IMR-90 (cell line): ENCODE results near the gene NOXA1. TPM values are rescaled to one million over a fixed set of nuclear protein-coding genes. Genes with fewer than 3 reads are reported as not detected.

Source experiments
- ATAC-seq: fragments of 200-7000 bp; cut with Tn5 transposase; 2 replicates; pipeline ENCODE4 v1.9.1; 2020; ENCODE audit warnings: low read depth, mild to moderate bottlenecking, moderate library complexity
- BruUV-seq: library from RNA; stranded (reverse); fragments of 400-500 nt; replicated peaks from 2 replicates; lab custom pipeline; 2021; lab: Mats Ljungman, UMichigan
- CTCF ChIA-PET: fragments of 300-600 bp; formaldehyde crosslinking; extraction: SDS; loops from one replicate; lab custom pipeline; 2021; ENCODE audit warnings: antibody characterized with exemption; lab: Yijun Ruan, JAX
- POLR2A ChIA-PET: fragments of 300-600 bp; sonication (Branson Sonifier 250); formaldehyde crosslinking; loops from one replicate; lab custom pipeline; 2022; ENCODE audit warnings: antibody characterized with exemption; ENCODE audit not compliant: unreplicated experiment; lab: Charles Lee
- DNase-seq: peaks from one replicate; pipeline ENCODE4 v3.0.0; 2013
- H2AFZ ChIP-seq: replicated peaks from 2 replicates; pipeline ENCODE3; 2013; ENCODE audit warnings: low read length, mild to moderate bottlenecking; ENCODE audit not compliant: poor library complexity
- H2AK5ac ChIP-seq: 2 replicates; pipeline ENCODE4 v1.6.1; 2013; ENCODE audit warnings: low read depth, low read length, inconsistent platforms
- H2AK9ac ChIP-seq: replicated peaks from 2 replicates; pipeline ENCODE3; 2013; ENCODE audit warnings: mild to moderate bottlenecking, low read depth, low read length, moderate library complexity; ENCODE audit not compliant: poor library complexity
- H2BK120ac ChIP-seq: 2 replicates; pipeline ENCODE4 v1.6.1; 2013; ENCODE audit warnings: low read depth, low read length, inconsistent platforms
- H2BK15ac ChIP-seq: 3 replicates; pipeline ENCODE4 v1.6.1; 2013; ENCODE audit warnings: low read depth, low read length, inconsistent platforms
- H2BK20ac ChIP-seq: 2 replicates; pipeline ENCODE4 v1.6.1; 2013; ENCODE audit warnings: low read depth, mild to moderate bottlenecking, inconsistent platforms, low read length, moderate library complexity
- H2BK5ac ChIP-seq: 2 replicates; pipeline ENCODE4 v1.6.1; 2013; ENCODE audit warnings: mild to moderate bottlenecking, low read depth, low read length, inconsistent platforms; ENCODE audit not compliant: poor library complexity, severe bottlenecking
- H3K14ac ChIP-seq: replicated peaks from 2 replicates; pipeline ENCODE4 v1.6.1; 2013; ENCODE audit warnings: low read depth, low read length, inconsistent platforms
- H3K18ac ChIP-seq: 2 replicates; pipeline ENCODE4 v1.6.1; 2013; ENCODE audit warnings: low read depth, low read length, control low read depth
- H3K23ac ChIP-seq: 2 replicates; pipeline ENCODE4 v1.6.1; 2013; ENCODE audit warnings: low read depth, low read length, inconsistent platforms
- H3K27ac ChIP-seq: 2 replicates; pipeline ENCODE4 v1.5.1; 2013; ENCODE audit warnings: mild to moderate bottlenecking, control low read depth, low read length; ENCODE audit not compliant: insufficient read depth
- H3K27me3 ChIP-seq: 2 replicates; pipeline ENCODE4 v1.6.1; 2013; ENCODE audit warnings: low read length; ENCODE audit not compliant: control insufficient read depth, insufficient read depth
- H3K36me3 ChIP-seq: 2 replicates; pipeline ENCODE4 v1.6.1; 2013; ENCODE audit warnings: low read length, mixed read lengths; ENCODE audit not compliant: control insufficient read depth, insufficient read depth
- H3K4ac ChIP-seq: 2 replicates; pipeline ENCODE4 v1.6.1; 2013; ENCODE audit warnings: low read depth, low read length, inconsistent platforms
- H3K4me1 ChIP-seq: 2 replicates; pipeline ENCODE4 v1.6.1; 2013; ENCODE audit warnings: low read length, mixed read lengths; ENCODE audit not compliant: control insufficient read depth, insufficient read depth
- H3K4me2 ChIP-seq: 2 replicates; pipeline ENCODE4 v1.6.1; 2013; ENCODE audit warnings: low read depth, mild to moderate bottlenecking, control low read depth, low read length, moderate library complexity
- H3K4me3 ChIP-seq: 2 replicates; pipeline ENCODE4 v1.5.1; 2013; ENCODE audit warnings: low read depth, mild to moderate bottlenecking, control low read depth, low read length, moderate library complexity; ENCODE audit not compliant: insufficient read depth
- H3K56ac ChIP-seq: 2 replicates; pipeline ENCODE4 v1.6.1; 2013; ENCODE audit warnings: low read length, inconsistent platforms; ENCODE audit not compliant: insufficient read depth; ENCODE audit errors: extremely low read depth
- H3K79me1 ChIP-seq, 2 experiments: 2 replicates each; pipeline ENCODE4 v1.6.1; 2013; ENCODE audit warnings: low read length in 2 of 2, inconsistent platforms in 1 of 2, low read depth in 1 of 2
- H3K9ac ChIP-seq: 2 replicates; pipeline ENCODE4 v1.6.1; 2013; ENCODE audit warnings: low read depth, low read length, control low read depth
- H3K9me1 ChIP-seq: 2 replicates; pipeline ENCODE4 v1.6.1; 2013; ENCODE audit warnings: low read length, inconsistent platforms; ENCODE audit not compliant: insufficient read depth
- H3K9me3 ChIP-seq: 2 replicates; pipeline ENCODE4 v1.6.1; 2013; ENCODE audit warnings: low read length; ENCODE audit not compliant: control insufficient read depth, insufficient read depth
- H4K20me1 ChIP-seq: 2 replicates; pipeline ENCODE4 v1.6.1; 2013; ENCODE audit warnings: low read length, inconsistent platforms; ENCODE audit not compliant: insufficient read depth
- H4K5ac ChIP-seq: 2 replicates; pipeline ENCODE4 v1.6.1; 2013; ENCODE audit warnings: mild to moderate bottlenecking, low read depth, low read length, control low read depth
- H4K8ac ChIP-seq, 2 experiments: 2 replicates each; pipeline ENCODE4 v1.6.1; 2013; ENCODE audit warnings: low read depth in 2 of 2, low read length in 2 of 2, control low read depth in 1 of 2, inconsistent platforms in 1 of 2
- H4K91ac ChIP-seq: 2 replicates; pipeline ENCODE4 v1.6.1; 2013; ENCODE audit warnings: low read depth, low read length, inconsistent platforms; ENCODE audit not compliant: insufficient read depth
- CEBPB ChIP-seq: IDR thresholded peaks from 2 replicates; pipeline ENCODE4 v1.6.1; 2012; ENCODE audit warnings: low read depth, low read length, improper control_type of control experiment
- FOS ChIP-seq: fragments of 150-350 bp; IDR thresholded peaks from 2 replicates; pipeline ENCODE4 v1.6.1; 2016; ENCODE audit warnings: low read depth, low read length
- MAFK ChIP-seq: IDR thresholded peaks from 2 replicates; pipeline ENCODE4 v1.6.1; 2012; ENCODE audit warnings: low read depth, low read length, improper control_type of control experiment
- MAZ ChIP-seq: IDR thresholded peaks from 2 replicates; pipeline ENCODE4 v1.6.1; 2012; ENCODE audit warnings: low read depth, mild to moderate bottlenecking, low read length, improper control_type of control experiment, moderate library complexity, borderline replicate concordance
- MXI1 ChIP-seq: IDR thresholded peaks from 2 replicates; pipeline ENCODE4 v1.6.1; 2012; ENCODE audit warnings: low read depth, mild to moderate bottlenecking, low read length, moderate library complexity, borderline replicate concordance
- RCOR1 ChIP-seq: IDR thresholded peaks from 2 replicates; pipeline ENCODE4 v1.6.1; 2012; ENCODE audit warnings: mild to moderate bottlenecking, low read length, improper control_type of control experiment; ENCODE audit not compliant: insufficient replicate concordance
- SMC3 ChIP-seq: fragments of 150-350 bp; IDR thresholded peaks from 2 replicates; pipeline ENCODE4 v1.6.1; 2016; ENCODE audit warnings: low read depth, mild to moderate bottlenecking, antibody characterized with exemption, low read length, moderate library complexity
- WGBS, 2 experiments: methylation state at CpG; one replicate each; pipeline versions ENCODE4 v1.1.5 to v1.1.7; 2013; ENCODE audit warnings: missing lambda C conversion rate in 2 of 2; ENCODE audit not compliant: insufficient read length in 1 of 2; ENCODE audit errors: extremely low coverage in 2 of 2; 5-methylcytosine and 5-hydroxymethylcytosine counted together
- dilution Hi-C: fragments of 300-500 bp; cut with HindIII; formaldehyde crosslinking; loops from one replicate; pipeline ENCODE4 v1.14.3; 2018; ENCODE audit warnings: low sequenced_read_pairs; ENCODE audit not compliant: unreplicated experiment
- in situ Hi-C: fragments of 300-500 bp; cut with MboI; formaldehyde crosslinking; loops from 3 replicates; pipeline ENCODE4 v1.14.3; 2019; ENCODE audit warnings: low sequenced_read_pairs, inconsistent platforms, mixed read lengths
- intact Hi-C: fragments of 100-400 bp; cut with micrococcal nuclease; formaldehyde crosslinking; loops from 2 replicates; pipeline ENCODE4 v1.10.0; 2022
- polyA plus RNA-seq, 3 experiments: library from polyadenylated mRNA; depleted of rRNA; stranded (reverse); fragments of >200 nt; gene quantifications; 2 replicates each; pipeline ENCODE4 v1.2.3, GENCODE V29; 2012; ENCODE audit warnings: low replicate concordance in 1 of 3
- total RNA-seq: library from RNA; depleted of rRNA; stranded (reverse); fragments of >200 nt; gene quantifications from 2 replicates; pipeline ENCODE4 v1.2.3, GENCODE V29; 2012
- TF ChIP-seq, protein P1 (sequence below): fragments of 150-350 bp; IDR thresholded peaks from 2 replicates; pipeline ENCODE4 v1.6.1; 2016; ENCODE audit warnings: low read depth, mild to moderate bottlenecking, low read length, moderate library complexity, borderline replicate concordance
- TF ChIP-seq, protein P2 (sequence below): fragments of 150-350 bp; IDR thresholded peaks from 2 replicates; pipeline ENCODE4 v1.6.1; 2017; ENCODE audit warnings: mild to moderate bottlenecking, antibody characterized with exemption, low read length, low read depth

The NOXA1 gene
- total and polyA plus RNA-seq, 2 of the 4 experiments (the other 2 are of a cell fraction), result 0.17 TPM; not detected in 1

DNA sequence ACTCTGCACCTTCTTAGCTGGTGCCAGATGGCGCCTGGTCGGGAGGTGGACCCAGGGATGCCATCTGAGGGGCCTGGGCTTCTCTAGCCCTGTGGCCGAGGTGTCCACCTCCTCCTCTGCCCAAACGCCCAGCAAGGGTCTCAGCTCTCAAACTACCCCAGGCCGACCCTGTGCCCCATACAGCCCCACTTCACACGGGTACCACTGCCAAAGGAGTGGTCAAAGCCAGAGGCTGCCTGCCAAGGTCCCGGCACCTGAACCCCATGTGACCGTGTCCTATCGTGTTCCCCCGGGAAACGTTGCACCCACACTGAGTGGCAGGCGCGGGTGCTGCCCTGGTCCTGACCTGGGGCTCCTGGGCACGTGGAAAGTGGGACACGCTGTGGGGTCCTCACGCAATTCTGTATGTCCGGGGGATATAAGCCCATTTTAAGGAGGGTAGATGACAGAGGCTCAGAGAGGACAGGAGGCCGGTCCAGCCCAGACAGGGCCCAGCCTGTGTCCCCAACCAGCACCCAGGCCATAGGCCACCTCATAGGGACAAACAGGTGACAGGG, 16.0 kb downstream of the NOXA1 start:
- Histone ChIP-seq H3K27me3 (peaks cover 3% of the 10 kb centered on the region; the same call in 1 of the 2 replicates), H3K18ac (no peak overlapping the region), H2BK5ac (no peak overlapping the region), H3K79me1 (no peaks in the 10 kb centered on the region), H4K8ac (no peak overlapping the region), H3K27ac (no peak overlapping the region), H2BK20ac (no peak overlapping the region), H2BK15ac (no peak overlapping the region), H2AFZ (no peak overlapping the region), H3K9ac (no peak overlapping the region), H2AK9ac (no peak overlapping the region), H2AK5ac (no peak overlapping the region), H3K14ac (no peak overlapping the region), H4K5ac (no peak overlapping the region), H3K9me3 (no peaks in the 10 kb centered on the region), H4K91ac (no peak overlapping the region), H3K23ac (no peak overlapping the region), H4K20me1 (no peaks in the 10 kb centered on the region), H3K4me3 (no peak overlapping the region), H3K4ac (no peak overlapping the region), H3K9me1 (no peaks in the 10 kb centered on the region), H3K56ac (no peak overlapping the region), H2BK120ac (no peak overlapping the region), H3K36me3 (no peaks in the 10 kb centered on the region), H3K4me2 (no peak overlapping the region), H3K4me1 (peaks cover 3% of the 10 kb centered on the region)
- ATAC-seq (no peak), DNase-seq (no peak)
- 80% methylated on average over 6 of the region's 18 CpGs; no CpG with 5 or more reads in 1 of the 2 experiments for WGBS, 2 experiments
- ChIA-PET POLR2A (no interaction called here), CTCF (interaction anchor here (0.5 kb wide), 1 partner anchor 35 kb away, joined by 3 read pairs; no protein-coding TSS in a partner anchor)
- in situ Hi-C loops (no loop called here), dilution Hi-C loops (no loop called here), intact Hi-C loops (no loop called here)
- TF ChIP-seq, protein P1, sequence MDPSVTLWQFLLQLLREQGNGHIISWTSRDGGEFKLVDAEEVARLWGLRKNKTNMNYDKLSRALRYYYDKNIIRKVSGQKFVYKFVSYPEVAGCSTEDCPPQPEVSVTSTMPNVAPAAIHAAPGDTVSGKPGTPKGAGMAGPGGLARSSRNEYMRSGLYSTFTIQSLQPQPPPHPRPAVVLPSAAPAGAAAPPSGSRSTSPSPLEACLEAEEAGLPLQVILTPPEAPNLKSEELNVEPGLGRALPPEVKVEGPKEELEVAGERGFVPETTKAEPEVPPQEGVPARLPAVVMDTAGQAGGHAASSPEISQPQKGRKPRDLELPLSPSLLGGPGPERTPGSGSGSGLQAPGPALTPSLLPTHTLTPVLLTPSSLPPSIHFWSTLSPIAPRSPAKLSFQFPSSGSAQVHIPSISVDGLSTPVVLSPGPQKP, result no peak
- TF ChIP-seq MAZ (no peak), MAFK (no peak), SMC3 (no peak), FOS (no peak), RCOR1 (no peak), MXI1 (no peak), CEBPB (no peak)
- TF ChIP-seq, protein P2, sequence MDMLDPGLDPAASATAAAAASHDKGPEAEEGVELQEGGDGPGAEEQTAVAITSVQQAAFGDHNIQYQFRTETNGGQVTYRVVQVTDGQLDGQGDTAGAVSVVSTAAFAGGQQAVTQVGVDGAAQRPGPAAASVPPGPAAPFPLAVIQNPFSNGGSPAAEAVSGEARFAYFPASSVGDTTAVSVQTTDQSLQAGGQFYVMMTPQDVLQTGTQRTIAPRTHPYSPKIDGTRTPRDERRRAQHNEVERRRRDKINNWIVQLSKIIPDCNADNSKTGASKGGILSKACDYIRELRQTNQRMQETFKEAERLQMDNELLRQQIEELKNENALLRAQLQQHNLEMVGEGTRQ, result no peak
- no TSS peak for BruUV-seq
